Stimulated activated CD4-positive, alpha-beta T cell treated with anti-CD3 and anti-CD28 coated beads, TNF-alpha, amount 100 ng/mL, for 4 hours (primary cell): Measurements from ENCODE around the gene IL17REL.

ENCODE experiments used
- DNase-seq, 3 experiments: peaks; one replicate each; pipeline ENCODE4 v3.0.0-alpha.2; 2020; ENCODE audit warnings: low read depth in 3 of 3

The IL17REL gene

DNA sequence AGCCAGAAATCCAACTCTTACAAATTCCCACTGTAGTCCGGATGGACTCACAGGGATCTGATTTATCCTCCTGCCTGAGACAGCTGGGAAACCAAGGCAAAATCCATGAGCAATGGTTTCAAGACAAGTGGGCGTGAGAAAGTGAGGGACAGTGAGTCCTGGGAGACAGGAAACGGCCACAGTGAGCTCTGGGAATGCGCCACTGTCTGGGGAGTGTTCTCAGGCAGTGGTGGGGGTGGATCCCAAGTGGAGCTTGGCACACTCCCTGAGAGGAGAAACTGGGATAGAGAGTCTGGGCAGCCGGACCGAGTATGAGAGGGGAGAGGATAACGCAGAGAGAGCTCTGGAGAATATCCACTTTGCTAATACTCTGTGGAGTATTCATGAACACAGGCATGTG lies 9.8 kb downstream of the IL17REL start:
- DNase-seq: no peak

DNA sequence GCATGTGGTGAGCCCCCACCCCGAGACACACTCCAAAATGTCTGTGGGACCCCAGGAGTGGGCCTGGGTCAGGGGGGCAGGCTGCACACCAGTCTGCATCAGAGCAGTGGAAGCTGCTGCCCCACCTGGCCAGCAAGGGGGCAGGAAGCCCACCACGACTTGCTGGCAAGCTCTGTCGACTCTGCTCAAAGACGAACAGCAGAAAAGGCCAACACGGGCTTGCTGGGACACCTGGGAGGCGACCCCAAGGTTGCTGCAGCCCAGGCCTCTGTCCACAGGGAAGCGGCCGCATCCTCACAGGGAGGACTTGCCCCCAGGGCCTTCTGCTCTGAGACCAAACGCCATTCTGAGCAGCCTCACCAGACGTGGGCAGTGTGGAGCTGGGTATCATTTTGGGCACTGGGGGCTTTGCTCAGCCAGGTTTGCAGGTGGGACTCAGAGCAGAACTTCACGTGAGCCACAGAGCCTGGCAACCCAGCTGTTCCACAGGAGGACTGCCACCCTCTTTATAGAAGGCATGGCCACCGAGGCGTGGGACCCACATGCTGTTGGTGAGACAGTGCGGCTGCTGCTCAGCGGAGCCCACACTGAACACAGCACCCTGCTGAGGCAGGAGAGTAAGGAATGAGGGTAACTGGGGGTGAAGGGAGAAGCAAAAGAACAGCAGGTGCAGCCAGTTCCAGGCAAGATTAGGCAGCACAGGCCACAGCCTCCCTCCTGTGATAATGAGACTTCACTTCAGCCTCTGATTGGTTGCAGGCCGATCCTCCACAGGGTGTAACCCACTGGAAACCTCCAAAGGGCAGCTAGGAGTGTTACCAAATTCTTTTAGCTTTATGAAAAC lies 11.0 kb downstream of the IL17REL start:
- no peak for DNase-seq

DNA sequence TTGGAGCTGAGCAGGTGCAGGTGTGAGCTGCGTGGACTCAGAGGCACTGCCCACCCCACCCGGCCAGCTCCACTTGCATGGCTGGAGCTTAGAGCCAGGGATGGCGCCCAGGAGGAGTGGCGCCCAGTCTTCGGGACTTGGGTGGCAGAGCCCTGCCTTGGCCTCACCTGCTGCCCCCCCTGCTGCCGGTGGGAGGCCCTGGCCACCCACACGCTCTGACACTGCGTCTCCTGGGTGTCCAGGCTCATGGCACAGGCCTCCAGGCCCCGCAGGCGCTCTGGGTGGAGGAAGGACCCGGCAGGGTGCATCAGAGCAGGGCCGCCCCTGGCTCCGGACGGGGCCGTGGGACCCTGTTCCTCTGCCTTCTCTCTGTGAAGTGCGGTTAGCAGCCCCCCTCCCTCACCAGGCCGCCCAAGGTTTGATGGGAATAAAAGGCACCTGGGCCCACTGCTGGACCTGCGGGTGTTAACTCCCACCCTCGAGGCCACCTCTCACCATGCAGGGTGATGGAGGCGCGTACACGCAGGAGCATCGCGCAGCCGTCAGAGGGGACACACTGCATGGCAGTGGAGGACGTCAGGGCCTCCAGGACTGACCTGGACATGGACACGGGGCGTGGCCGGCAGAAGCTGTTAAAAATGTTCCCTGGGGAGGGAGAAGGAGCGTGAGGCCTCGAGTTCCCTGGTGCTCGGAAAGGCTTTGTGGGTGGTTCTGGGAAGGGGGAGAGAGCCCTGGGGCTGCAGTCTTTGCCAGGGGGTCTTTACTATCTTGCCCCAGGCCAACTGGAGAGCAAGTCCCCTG lies 11.8 kb downstream of the IL17REL start:
- no peak for DNase-seq

- DNase-seq: no peak
These were observed 12.5 kb downstream of the IL17REL start for GRCh38 chr22:49999946-50000586.

GRCh38 chr22:49999063-49999945 lies 13.3 kb downstream of the IL17REL start:
- no peak for DNase-seq

GRCh38 chr22:49998718-49999062 lies 13.9 kb downstream of the IL17REL start:
- no peak for DNase-seq

DNA sequence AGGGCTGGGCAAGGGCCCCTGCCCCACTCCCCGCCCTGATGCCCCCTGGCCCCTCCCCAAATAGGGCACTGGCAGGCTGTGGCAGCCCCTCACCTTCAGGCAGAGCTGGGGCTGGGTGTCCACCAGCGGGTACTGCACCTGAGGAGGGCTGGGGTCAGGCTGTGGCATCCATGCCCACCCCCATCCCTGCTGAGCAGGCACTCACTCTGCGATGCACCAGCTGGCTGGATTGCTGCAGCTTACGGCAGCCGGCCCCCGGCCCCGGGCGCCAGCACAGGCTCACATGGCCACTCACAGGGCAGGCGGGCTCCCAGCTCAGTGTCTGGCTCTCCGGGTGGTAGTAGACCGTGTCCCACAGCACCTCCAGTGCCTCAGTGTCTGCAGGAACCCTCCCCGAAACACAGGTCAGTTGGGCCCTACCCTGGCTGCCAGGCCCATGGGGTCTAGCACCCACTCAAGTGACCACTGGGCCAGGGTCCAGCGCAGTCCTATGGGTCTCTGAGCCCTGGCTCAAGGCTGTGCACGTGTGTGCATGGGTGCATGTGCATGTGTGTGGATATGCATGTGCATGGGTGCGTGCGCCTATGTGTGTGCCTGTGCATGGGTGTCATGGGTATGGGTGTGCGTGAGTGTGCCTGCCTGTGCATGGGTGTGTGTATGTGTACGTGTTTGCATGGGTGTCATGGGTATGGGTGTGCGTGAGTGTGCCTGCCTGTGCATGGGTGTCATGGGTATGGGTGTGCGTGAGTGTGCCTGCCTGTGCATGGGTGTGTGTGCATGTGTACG lies 14.4 kb downstream of the IL17REL start:
- no peak for DNase-seq

- no peak for DNase-seq
These were observed 15.3 kb downstream of the IL17REL start for GRCh38 chr22:49997251-49997599.

DNA sequence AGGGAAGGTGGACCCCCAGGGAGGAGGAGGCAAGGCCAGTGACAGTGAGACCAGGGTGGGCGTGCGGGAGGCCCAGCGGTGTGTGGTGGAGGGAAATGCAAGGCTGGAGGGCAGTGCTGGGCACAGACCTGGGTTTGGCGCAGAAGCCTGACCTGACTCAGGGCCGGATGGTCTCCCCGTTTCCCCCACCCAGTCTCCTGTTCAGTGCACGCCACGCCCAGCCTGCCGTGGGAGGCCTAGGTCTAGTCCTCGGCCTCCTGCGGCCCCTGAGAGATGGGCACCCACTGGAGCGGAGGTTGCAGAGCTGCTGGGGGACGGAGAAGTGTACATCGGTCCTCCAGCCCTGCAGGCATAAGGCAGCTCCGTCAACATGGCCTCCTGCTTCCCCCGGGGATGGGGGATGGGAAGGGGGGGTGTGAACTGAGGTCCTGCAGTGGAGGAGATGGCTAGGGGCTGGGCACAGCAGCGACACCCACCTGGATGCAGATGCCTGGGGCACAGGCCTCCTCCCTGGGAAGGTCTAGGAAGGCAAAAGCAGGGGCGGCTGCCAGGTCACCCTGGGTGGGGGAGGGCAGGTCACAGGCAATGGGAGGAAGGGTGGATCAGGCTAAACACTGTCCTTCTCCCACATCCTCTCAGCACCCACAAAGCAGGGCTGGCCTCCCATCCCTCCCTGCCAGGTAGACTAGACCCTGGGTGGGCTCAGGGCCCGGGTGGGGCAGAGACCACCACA lies 15.9 kb downstream of the IL17REL start:
- no peak for DNase-seq

- no peak for DNase-seq
These were observed 16.4 kb downstream of the IL17REL start for GRCh38 chr22:49996119-49996517.

GRCh38 chr22:49995361-49996118 lies 17.0 kb downstream of the IL17REL start:
- DNase-seq: no peak

DNA sequence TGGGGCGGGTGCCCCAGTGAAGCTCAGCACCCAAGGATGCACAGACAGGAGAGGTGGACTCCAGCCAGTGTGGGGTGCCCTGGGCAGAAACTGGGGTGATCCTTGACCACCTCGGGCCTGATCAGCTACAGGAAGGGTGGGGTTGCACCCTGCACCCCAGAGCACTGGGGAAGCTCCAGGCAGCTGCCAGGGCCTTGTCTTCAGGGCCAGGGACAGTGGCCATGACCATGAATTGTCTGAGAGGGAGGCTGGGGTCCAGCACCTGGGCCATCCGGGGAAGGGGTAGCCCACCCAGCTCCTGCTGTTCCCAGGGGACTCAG lies 17.6 kb downstream of the IL17REL start:
- no peak for DNase-seq

GRCh38 chr22:49994361-49995040 lies 18.1 kb downstream of the IL17REL start:
- no peak for DNase-seq

DNA sequence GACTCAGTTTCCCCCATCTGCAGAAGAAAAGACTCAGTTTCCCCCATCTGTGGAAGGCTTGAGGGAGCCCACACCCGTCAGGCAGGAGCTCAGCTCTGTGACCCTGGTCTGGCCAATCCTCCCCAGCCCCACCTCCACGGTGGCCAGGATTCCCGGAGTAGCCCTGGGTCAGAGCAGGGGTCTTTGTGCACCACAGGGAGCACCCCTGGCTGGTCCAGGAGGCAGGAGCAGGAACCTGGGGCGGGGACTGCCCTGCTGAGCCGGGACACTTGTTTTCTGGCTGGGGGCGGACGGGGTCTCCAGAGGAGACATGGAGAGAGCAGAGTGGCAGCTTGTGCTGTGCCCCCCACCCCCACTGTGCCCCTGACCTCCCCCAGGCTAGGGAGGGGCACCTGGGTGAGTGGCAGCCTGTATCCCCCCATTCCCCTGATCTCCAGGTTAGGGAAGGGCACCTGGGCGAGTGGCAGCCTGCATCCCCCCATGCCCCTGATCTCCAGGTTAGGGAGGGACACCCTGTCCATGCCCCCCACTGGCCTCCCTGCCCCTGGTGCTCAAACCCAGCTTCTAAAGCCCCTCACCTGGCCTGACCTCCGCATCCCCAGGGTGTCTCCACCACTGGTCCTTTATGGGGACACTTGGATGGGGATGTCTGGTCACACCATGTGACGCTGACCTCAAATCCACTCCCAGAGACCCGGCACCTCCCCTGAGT lies 18.8 kb downstream of the IL17REL start:
- DNase-seq: no peak

DNA sequence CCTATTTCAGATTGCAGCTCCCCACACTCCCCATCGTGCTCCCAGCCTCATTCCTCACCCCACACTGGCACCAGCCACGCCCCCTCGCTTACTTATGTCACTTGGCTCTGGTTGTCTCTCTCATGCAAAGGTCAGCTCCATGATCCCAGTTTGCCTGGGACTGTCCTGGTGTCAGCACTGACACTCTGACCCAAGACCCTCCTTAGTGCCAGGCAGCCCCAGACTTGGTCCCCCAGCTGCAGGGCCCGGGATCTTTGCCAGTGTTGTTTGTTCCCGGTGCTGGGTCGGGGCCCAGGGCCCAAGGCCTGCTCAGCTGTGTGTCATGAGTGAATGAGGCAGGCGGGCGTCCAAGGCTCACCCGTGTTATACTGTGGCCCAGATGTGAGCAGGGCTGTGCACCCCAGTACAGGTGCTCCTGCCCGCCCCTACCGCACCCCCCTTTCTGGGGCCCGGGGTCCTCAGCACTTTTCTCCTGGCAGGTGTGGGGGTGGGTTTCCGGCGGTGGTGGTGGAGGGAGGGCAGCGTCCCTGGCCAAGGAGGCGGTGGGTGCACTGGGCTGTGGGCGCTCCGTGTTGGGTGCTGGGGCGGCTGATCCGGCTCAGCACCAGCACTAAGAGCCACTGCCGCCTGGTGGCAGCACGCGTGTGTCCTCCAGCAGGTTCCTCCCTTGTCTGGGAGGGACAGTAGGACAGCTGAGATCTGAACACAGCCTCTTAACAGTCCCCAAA lies 19.5 kb downstream of the IL17REL start:
- DNase-seq: peak; percentile 54 to 60 (median 59)

- no peak for DNase-seq
These were observed 20.5 kb downstream of the IL17REL start for GRCh38 chr22:49991907-49992533.

GRCh38 chr22:49991167-49991566 lies 21.4 kb downstream of the IL17REL start:
- no peak for DNase-seq
